BE2C (cell line): ENCODE results near the gene APRT.

ENCODE experiments used
- DNase-seq: peaks from one replicate; pipeline ENCODE4 v3.0.0-alpha.2; 2020
- H3K27me3 ChIP-seq: fragments of 250-450 bp; sonication (Bioruptor Pico); 2 replicates; pipeline ENCODE4 v1.5.1; 2020; ENCODE audit warnings: mild to moderate bottlenecking
- H3K36me3 ChIP-seq: fragments of 250-450 bp; sonication (Bioruptor Pico); 2 replicates; pipeline ENCODE4 v1.5.1; 2020; ENCODE audit warnings: mild to moderate bottlenecking
- H3K4me1 ChIP-seq: fragments of 250-450 bp; sonication (Bioruptor Pico); 2 replicates; pipeline ENCODE4 v1.5.1; 2020
- H3K4me3 ChIP-seq: 2 replicates; pipeline ENCODE4 v1.5.1; 2011; ENCODE audit warnings: low read depth, low read length
- H3K9me3 ChIP-seq: fragments of 250-450 bp; sonication (Bioruptor Pico); 2 replicates; pipeline ENCODE4 v1.5.1; 2020
- CTCF ChIP-seq: IDR thresholded peaks from 2 replicates; pipeline ENCODE4 v1.5.1; 2012; ENCODE audit warnings: mild to moderate bottlenecking, low read depth, low read length

APRT gene

GRCh38 chr16:88817785-88818574 is 6.3 kb upstream of the APRT start:
- Histone ChIP-seq H3K9me3 (no peaks in the 10 kb centered on the region; the same call in 1 of the 2 replicates), H3K27me3 (peaks cover 12% of the 10 kb centered on the region), H3K4me3 (no peak overlapping the region), H3K4me1 (no peaks in the 10 kb centered on the region), H3K36me3 (no peaks in the 10 kb centered on the region)
- no peak for DNase-seq
- TF ChIP-seq CTCF, result no peak

DNA sequence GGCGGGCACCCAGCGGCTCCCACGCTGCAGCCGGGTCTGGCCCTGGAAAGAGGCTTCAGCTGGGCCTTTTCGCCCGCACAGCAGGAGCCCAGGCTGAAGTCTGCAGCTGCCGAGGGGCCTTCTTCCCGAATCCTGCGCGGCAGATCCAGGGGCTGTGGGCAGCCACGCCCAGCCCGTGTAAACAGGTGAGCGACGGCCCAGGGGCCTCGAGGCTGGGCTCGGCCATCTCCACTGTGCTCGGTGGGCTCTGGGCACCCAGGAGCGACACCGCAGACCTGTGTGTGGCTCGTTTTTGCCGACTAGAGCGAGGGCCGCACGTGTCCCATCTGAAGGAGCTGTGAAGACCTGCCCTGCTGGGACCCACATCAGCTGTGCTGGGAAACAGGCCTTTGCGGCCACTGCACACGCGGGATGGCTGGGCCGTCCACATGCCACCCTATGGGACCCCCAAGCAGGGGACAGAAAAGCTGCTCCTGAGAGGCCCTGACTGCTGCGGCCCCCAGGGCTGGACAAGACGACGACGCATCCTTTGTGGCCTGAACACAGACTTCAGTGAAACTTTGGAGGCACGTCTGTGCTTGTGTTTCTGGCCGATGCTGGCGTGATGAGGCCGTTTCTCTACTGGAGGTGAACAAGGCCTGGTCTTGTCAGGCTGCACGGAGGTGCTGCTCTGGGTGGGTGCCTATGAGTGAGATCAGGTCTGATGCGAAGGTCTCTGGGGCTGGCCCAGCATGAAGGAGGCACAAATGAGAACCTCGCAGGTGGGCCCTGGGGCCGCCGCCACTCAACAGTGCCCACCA is 5.2 kb upstream of the APRT start:
- Histone ChIP-seq H3K36me3 (no peaks in the 10 kb centered on the region), H3K27me3 (peaks cover 12% of the 10 kb centered on the region), H3K9me3 (peaks cover 5% of the 10 kb centered on the region; the same call in 1 of the 2 replicates), H3K4me3 (no peak overlapping the region), H3K4me1 (no peaks in the 10 kb centered on the region)
- no peak for DNase-seq
- no peak for TF ChIP-seq CTCF

GRCh38 chr16:88815901-88816589 is 4.3 kb upstream of the APRT start:
- H3K4me3 ChIP-seq, result no peak overlapping the region
- peak; percentile 78 for DNase-seq
- H3K9me3 ChIP-seq, result peaks cover 5% of the 10 kb centered on the region; the same call in 1 of the 2 replicates
- peak; percentile 76 for TF ChIP-seq CTCF
- H3K27me3 ChIP-seq, result peaks cover 12% of the 10 kb centered on the region
- no peaks in the 10 kb centered on the region for H3K36me3 ChIP-seq
- no peaks in the 10 kb centered on the region for H3K4me1 ChIP-seq

DNA sequence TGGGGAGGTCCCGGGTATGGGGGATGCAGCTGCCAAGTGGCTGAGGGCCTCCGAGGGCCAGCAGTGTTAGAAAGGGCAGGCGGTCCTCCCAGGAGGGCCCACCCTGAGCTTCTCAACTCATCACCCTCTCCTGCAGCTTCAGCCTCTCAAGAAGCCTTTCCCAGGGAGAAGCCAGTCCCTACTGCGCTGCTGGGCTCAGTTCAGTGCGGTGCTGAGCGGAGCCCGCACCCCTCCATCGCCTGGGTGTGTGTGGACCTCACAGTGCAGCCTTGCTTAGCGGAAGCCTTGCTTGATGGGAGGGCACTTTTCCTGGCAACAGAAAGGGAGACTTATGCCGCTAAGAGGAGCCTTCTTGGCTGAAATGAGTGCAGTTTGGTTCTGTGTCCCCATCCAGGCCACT is 3.5 kb upstream of the APRT start:
- TF ChIP-seq CTCF, result no peak
- DNase-seq, result no peak
- no peak overlapping the region for H3K4me3 ChIP-seq
- peaks cover 7% of the 10 kb centered on the region for H3K4me1 ChIP-seq
- peaks cover 12% of the 10 kb centered on the region for H3K27me3 ChIP-seq
- peaks cover 5% of the 10 kb centered on the region; the same call in 1 of the 2 replicates for H3K9me3 ChIP-seq
- peaks cover 7% of the 10 kb centered on the region for H3K36me3 ChIP-seq

DNA sequence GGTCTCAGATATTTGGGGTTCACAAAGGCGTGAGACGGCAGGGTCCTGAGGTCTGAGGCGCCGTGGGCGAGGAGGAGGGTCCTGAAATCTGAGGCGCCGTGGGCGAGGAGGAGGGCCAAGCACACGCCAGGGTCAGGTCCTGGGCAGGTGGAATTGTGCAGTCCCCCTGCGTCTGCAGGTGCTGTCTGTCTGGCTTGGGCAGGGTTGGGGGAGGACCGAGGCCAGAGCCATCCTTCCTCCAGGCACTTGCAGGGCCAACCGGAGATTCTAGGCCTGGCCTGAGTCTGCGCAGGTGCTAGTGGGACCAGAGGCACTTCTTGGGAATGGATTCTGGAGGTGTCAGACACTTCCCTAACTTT is 2.4 kb upstream of the APRT start:
- peaks cover 18% of the 10 kb centered on the region for H3K36me3 ChIP-seq
- peaks cover 9% of the 10 kb centered on the region for H3K4me1 ChIP-seq
- H3K27me3 ChIP-seq, result peaks cover 12% of the 10 kb centered on the region
- DNase-seq, result no peak
- TF ChIP-seq CTCF, result no peak
- no peak overlapping the region for H3K4me3 ChIP-seq
- H3K9me3 ChIP-seq, result peaks cover 5% of the 10 kb centered on the region; the same call in 1 of the 2 replicates
